Smooth muscle cell (in vitro differentiated cells): Measurements from ENCODE around the gene RASSF10. TPM values are rescaled to one million over a fixed set of nuclear protein-coding genes. Genes with fewer than 3 reads are reported as not detected.

Source experiments
- DNase-seq: peaks from one replicate; lab custom pipeline; 2025; ENCODE audit not compliant: unreplicated experiment; lab: John Stamatoyannopoulos, UW
- H2AFZ ChIP-seq: fragments of 200-600 bp; sonication (generic); 2 replicates; pipeline ENCODE4 v1.6.0; 2016; ENCODE audit warnings: antibody characterized with exemption, low read depth, mild to moderate bottlenecking
- H3F3A ChIP-seq: fragments of 200-600 bp; sonication (generic); 2 replicates; pipeline ENCODE4 v1.6.0; 2017; ENCODE audit warnings: antibody characterized with exemption, low read depth
- H3K27ac ChIP-seq: fragments of 200-600 bp; sonication (generic); 2 replicates; pipeline ENCODE4 v1.5.1; 2016; ENCODE audit warnings: low read depth, mild to moderate bottlenecking
- H3K27me3 ChIP-seq: fragments of 200-600 bp; sonication (generic); 2 replicates; pipeline ENCODE4 v1.6.1; 2016; ENCODE audit warnings: low read depth, mild to moderate bottlenecking
- H3K36me3 ChIP-seq: fragments of 200-600 bp; sonication (generic); 2 replicates; pipeline ENCODE4 v1.5.1; 2016; ENCODE audit warnings: low read depth
- H3K4me1 ChIP-seq: fragments of 200-600 bp; sonication (generic); 2 replicates; pipeline ENCODE4 v1.5.1; 2016; ENCODE audit warnings: low read depth
- H3K4me2 ChIP-seq: fragments of 200-600 bp; sonication (generic); 2 replicates; pipeline ENCODE4 v1.6.0; 2016; ENCODE audit warnings: mild to moderate bottlenecking
- H3K4me3 ChIP-seq: fragments of 200-600 bp; sonication (generic); 2 replicates; pipeline ENCODE4 v1.5.1; 2016; ENCODE audit warnings: mild to moderate bottlenecking
- H3K79me2 ChIP-seq: fragments of 200-600 bp; sonication (generic); 2 replicates; pipeline ENCODE4 v1.6.0; 2016; ENCODE audit warnings: low read depth, mild to moderate bottlenecking
- H3K9ac ChIP-seq: fragments of 200-600 bp; sonication (generic); 2 replicates; pipeline ENCODE4 v1.6.0; 2016; ENCODE audit warnings: low read depth
- H3K9me3 ChIP-seq: fragments of 200-600 bp; sonication (generic); replicated peaks from 2 replicates; pipeline ENCODE4 v1.5.1; 2016; ENCODE audit warnings: low read depth
- H4K20me1 ChIP-seq: fragments of 200-600 bp; sonication (generic); 2 replicates; pipeline ENCODE4 v1.6.0; 2016; ENCODE audit warnings: low read depth
- WGBS: methylation state at CpG from one replicate; pipeline ENCODE4 v1.1.7; 2016; ENCODE audit warnings: low lambda C conversion rate; 5-methylcytosine and 5-hydroxymethylcytosine counted together
- polyA plus RNA-seq: library from polyadenylated mRNA; unstranded; fragments of >200 nt; fragmentation: Nextera tagmentation; extraction: Ambion mirVana; gene quantifications from 2 replicates; pipeline ENCODE4 v1.2.1, GENCODE V29; 2016
- total RNA-seq: library from RNA; depleted of rRNA; stranded (reverse); fragments of >200 nt; gene quantifications from 2 replicates; pipeline ENCODE4 v1.2.3, GENCODE V29; 2014
- TF ChIP-seq, protein P1 (sequence below): fragments of 200-600 bp; sonication (generic); IDR thresholded peaks from 2 replicates; pipeline ENCODE4 v1.5.1; 2017; ENCODE audit warnings: borderline replicate concordance, mild to moderate bottlenecking, antibody characterized with exemption; ENCODE audit not compliant: insufficient read depth, poor library complexity, severe bottlenecking

Gene RASSF10
- total and polyA plus RNA-seq, 2 experiments from 2014 or later: 2.2 TPM; not detected in 1

DNA sequence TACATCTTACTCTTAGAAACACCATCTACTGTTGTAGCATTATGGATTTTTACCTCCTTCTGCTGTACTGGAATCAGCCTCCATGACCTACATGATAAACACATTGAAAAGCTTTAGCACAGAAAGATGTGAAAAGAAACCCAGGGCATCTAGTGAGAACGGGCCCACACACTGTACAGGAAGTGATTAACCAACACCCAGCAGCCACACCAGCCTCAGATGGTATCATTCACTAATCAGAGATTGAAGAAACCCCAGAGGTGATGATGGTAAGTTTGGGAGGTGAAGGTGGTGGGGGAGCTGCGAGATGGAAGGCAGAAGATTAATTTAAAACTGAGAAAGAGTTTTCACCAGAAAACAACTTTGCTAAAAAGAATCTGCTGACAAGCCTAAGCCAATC is 46.1 kb downstream of the RASSF10 start:
- WGBS: 89% methylated on average over 2 of the region's 2 CpGs
- H3K4me2 ChIP-seq: no peak overlapping the region
- no peak overlapping the region for H3K4me3 ChIP-seq
- H2AFZ ChIP-seq: no peak overlapping the region
- no peak overlapping the region for H3K9ac ChIP-seq
- H4K20me1 ChIP-seq: no peaks in the 10 kb centered on the region
- H3K4me1 ChIP-seq: no peaks in the 10 kb centered on the region
- TF ChIP-seq, protein P1, sequence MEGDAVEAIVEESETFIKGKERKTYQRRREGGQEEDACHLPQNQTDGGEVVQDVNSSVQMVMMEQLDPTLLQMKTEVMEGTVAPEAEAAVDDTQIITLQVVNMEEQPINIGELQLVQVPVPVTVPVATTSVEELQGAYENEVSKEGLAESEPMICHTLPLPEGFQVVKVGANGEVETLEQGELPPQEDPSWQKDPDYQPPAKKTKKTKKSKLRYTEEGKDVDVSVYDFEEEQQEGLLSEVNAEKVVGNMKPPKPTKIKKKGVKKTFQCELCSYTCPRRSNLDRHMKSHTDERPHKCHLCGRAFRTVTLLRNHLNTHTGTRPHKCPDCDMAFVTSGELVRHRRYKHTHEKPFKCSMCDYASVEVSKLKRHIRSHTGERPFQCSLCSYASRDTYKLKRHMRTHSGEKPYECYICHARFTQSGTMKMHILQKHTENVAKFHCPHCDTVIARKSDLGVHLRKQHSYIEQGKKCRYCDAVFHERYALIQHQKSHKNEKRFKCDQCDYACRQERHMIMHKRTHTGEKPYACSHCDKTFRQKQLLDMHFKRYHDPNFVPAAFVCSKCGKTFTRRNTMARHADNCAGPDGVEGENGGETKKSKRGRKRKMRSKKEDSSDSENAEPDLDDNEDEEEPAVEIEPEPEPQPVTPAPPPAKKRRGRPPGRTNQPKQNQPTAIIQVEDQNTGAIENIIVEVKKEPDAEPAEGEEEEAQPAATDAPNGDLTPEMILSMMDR: no peak
- no peaks in the 10 kb centered on the region for H3K36me3 ChIP-seq
- no peaks in the 10 kb centered on the region for H3F3A ChIP-seq
- H3K9me3 ChIP-seq: no peaks in the 10 kb centered on the region
- H3K79me2 ChIP-seq: no peaks in the 10 kb centered on the region
- no peaks in the 10 kb centered on the region for H3K27me3 ChIP-seq
- no peak for DNase-seq
- no peak overlapping the region for H3K27ac ChIP-seq

DNA sequence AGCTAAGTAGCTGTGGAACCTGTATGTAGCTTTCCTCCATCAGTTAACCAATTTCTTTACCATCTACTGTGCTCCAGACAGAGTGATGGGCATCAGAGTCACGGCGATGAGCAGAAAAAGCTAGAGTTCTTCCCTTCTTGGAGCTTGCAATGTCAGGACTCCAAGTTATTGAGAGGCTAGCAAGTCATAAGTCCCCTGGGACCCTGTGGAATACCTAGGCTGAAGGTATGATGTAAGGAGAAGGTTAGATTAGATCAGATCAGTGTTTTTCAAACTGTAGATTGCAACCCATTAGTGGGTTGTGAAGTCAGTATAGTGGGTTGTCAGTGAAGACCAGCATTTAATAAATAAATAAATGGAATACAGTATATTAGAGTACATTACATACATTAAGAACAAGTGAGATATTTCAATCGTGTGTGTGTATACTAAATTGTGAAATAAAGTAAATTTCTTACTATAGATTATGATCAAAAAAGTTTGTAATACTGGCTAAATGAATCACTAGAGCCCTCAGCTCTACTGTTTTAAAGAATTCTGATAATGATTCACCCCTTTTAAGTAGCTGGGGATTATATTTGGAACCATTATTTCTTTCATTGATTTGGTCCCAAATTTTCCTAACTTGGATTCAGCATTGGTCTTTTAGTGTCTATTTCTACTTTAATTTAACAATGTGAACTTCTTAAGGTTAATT is 52.3 kb downstream of the RASSF10 start:
- H3K79me2 ChIP-seq: no peaks in the 10 kb centered on the region
- no peak overlapping the region for H2AFZ ChIP-seq
- whole genome bisulfite sequencing: 64% methylated on average over 3 of the region's 3 CpGs
- H3K27ac ChIP-seq: no peak overlapping the region
- no peak for DNase-seq
- peaks cover 4% of the 10 kb centered on the region for H3K4me1 ChIP-seq
- H3F3A ChIP-seq: no peaks in the 10 kb centered on the region
- no peak overlapping the region for H3K9ac ChIP-seq
- no peaks in the 10 kb centered on the region for H4K20me1 ChIP-seq
- H3K4me2 ChIP-seq: no peak overlapping the region
- TF ChIP-seq, protein P1: no peak
- H3K27me3 ChIP-seq: no peaks in the 10 kb centered on the region
- no peaks in the 10 kb centered on the region for H3K9me3 ChIP-seq
- no peak overlapping the region for H3K4me3 ChIP-seq
- no peaks in the 10 kb centered on the region for H3K36me3 ChIP-seq
